Measurements from ENCODE around the gene PNMA8B. TPM values are rescaled to one million over a fixed set of nuclear protein-coding genes. Genes with fewer than 3 reads are reported as not detected.

Gene PNMA8B
- total RNA-seq, 4 donors from 2014 or later = 1.5 to 3.3 (median 1.6) TPM

DNA sequence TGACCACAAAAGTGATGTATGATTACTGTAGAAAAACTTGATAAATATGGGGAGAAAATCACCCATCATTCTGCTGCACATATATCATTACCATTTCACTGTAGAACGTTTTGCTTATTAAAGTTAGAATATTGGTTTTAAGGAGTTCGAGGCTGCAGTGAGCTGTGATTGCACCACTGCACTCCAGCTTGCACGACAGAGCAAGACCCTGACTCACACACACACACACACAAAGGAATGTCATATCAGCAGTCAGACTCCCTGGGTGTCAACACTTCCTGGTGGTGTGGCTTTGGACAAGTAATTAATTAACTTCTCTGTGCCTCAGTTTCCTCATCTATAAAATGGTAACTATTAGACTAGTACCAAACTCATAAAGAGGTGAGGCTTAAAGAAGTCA is 13.0 kb downstream of the PNMA8B start:
- intact Hi-C loops (cut with DNase I) = no loop called here
- peaks cover 6 to 25% (median 24%) of the 10 kb centered on the region in 4 donors for H3K4me1 ChIP-seq

DNA sequence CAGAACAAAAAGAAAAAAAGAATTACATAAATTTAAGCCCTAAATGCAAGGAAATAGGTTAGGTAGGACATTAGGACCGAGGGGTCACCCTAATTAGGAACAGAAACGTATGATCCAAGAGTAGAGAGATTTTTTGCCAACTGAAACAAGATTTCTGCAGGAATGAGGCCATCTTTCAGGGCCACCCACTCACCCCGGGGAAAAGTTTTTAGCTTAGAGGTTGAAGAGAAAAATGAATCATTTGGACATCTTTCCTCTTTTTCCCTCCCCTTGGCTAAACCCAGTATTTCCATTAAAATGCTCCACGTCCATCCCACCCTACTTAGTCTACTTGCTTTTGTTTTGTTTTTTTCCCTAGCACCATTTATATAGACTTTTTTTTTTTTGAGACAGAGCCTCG is 13.7 kb downstream of the PNMA8B start:
- intact Hi-C loops (cut with DNase I) = no loop called here
- no peaks in the 10 kb centered on the region for H3K9me3 ChIP-seq
- H3K4me1 ChIP-seq = peaks cover 0 to 19% (median 17%) of the 10 kb centered on the region in 4 donors
- no peak for DNase-seq (ENCODE audit: extremely low spot score)
- H3K4me3 ChIP-seq = no peak overlapping the region
- no peak for TF ChIP-seq EP300 (IDR thresholded peaks at IDR 0.05)
- TF ChIP-seq POLR2AphosphoS5 (IDR thresholded peaks at IDR 0.05) = no peak
- TF ChIP-seq POLR2A (IDR thresholded peaks at IDR 0.05; ENCODE audit: low read depth) = no peak
- TF ChIP-seq, protein P1, sequence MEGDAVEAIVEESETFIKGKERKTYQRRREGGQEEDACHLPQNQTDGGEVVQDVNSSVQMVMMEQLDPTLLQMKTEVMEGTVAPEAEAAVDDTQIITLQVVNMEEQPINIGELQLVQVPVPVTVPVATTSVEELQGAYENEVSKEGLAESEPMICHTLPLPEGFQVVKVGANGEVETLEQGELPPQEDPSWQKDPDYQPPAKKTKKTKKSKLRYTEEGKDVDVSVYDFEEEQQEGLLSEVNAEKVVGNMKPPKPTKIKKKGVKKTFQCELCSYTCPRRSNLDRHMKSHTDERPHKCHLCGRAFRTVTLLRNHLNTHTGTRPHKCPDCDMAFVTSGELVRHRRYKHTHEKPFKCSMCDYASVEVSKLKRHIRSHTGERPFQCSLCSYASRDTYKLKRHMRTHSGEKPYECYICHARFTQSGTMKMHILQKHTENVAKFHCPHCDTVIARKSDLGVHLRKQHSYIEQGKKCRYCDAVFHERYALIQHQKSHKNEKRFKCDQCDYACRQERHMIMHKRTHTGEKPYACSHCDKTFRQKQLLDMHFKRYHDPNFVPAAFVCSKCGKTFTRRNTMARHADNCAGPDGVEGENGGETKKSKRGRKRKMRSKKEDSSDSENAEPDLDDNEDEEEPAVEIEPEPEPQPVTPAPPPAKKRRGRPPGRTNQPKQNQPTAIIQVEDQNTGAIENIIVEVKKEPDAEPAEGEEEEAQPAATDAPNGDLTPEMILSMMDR (IDR thresholded peaks at IDR 0.05) = no peak
- no peaks in the 10 kb centered on the region for H3K36me3 ChIP-seq
- H3K27ac ChIP-seq (replicated peaks in 1 of 4) = peak overlapping the region; percentile 39 to 74 (median 63)
- peaks cover 0 to 29% (median 0%) of the 10 kb centered on the region in 4 donors for H3K27me3 ChIP-seq
- 52% methylated on average over 5 of the region's 5 CpGs for WGBS

More for the DNA sequence above, 13.0 kb downstream of the PNMA8B start:
- H3K27me3 ChIP-seq = peaks cover 0 to 33% (median 0%) of the 10 kb centered on the region in 4 donors
- H3K27ac ChIP-seq (replicated peaks in 1 of 4) = no peak overlapping the region
- 58% methylated on average over 3 of the region's 3 CpGs for WGBS
- DNase-seq (ENCODE audit: extremely low spot score) = no peak
- TF ChIP-seq, protein P1 (IDR thresholded peaks at IDR 0.05) = no peak
- TF ChIP-seq POLR2AphosphoS5 (IDR thresholded peaks at IDR 0.05) (no peak), EP300 (IDR thresholded peaks at IDR 0.05) (no peak), POLR2A (IDR thresholded peaks at IDR 0.05; ENCODE audit: low read depth) (no peak)
- no peaks in the 10 kb centered on the region for H3K36me3 ChIP-seq
- no peak overlapping the region for H3K4me3 ChIP-seq
- H3K9me3 ChIP-seq = no peaks in the 10 kb centered on the region

DNA sequence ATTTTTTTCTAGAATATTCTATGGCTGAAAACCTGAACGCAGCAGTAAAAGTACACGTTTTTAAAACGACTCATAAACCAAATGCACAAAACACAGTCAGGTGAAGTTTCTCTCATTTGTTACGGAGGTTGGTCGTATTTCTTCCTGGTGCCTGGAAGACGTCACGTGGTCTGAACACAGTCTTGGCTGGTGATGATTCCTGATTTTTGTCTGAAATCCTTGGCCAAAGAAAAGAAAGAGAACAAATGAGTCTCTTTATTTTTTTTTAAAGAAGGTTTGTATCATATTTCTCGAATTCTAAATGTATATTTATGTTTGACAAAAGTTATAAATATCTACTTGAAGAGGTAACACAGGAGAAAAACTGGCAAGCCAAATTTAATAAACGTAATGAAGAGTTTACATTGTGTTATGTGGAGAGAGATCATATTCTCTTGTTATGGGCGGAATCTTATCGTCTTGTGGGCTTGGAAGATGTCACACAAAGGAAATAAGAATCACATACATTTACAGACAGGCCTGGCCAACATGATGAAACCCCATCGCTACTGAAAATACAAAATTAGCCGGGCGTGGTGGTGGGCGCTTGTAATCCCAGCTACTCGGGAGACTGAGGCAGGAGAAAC is 14.3 kb downstream of the PNMA8B start:
- Histone ChIP-seq H3K4me1 (peaks cover 0 to 19% (median 17%) of the 10 kb centered on the region in 4 donors), H3K27ac (replicated peaks in 1 of 4) (peak overlapping the region; percentile 39 to 74 (median 63)), H3K27me3 (peaks cover 0 to 25% (median 0%) of the 10 kb centered on the region in 4 donors), H3K4me3 (peak overlapping the region in 1 of 4 donors; percentile 0), H3K9me3 (no peaks in the 10 kb centered on the region), H3K36me3 (no peaks in the 10 kb centered on the region)
- 45% methylated on average over 16 of the region's 16 CpGs for WGBS
- intact Hi-C loops (cut with DNase I) = no loop called here
- TF ChIP-seq, protein P1 (IDR thresholded peaks at IDR 0.05) = no peak
- TF ChIP-seq EP300 (IDR thresholded peaks at IDR 0.05) (no peak), POLR2A (IDR thresholded peaks at IDR 0.05; ENCODE audit: low read depth) (no peak), POLR2AphosphoS5 (IDR thresholded peaks at IDR 0.05) (no peak)
- no peak for DNase-seq (ENCODE audit: extremely low spot score)

DNA sequence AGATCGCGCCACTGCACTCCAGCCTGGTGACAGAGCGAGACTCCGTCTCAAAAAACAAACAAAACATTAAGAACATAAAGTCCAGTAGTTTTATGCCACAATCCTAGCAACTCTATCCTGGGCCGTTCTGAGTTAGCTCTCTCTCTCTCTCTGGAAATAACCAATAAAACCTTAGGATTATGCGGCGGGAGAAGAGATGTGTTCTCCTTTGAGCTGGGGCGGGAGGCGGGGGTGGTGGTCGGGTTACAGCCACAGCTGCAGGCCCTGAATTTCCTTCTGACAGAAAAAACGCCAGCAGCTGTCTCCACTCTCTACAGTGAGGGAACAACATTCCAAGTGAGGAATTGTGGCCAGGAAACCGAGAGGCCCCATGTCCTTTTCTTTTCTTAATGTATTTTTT is 15.3 kb downstream of the PNMA8B start:
- intact Hi-C loops (cut with DNase I) = no loop called here
- Histone ChIP-seq H3K27me3 (peaks cover 0 to 25% (median 0%) of the 10 kb centered on the region in 4 donors), H3K27ac (replicated peaks in 1 of 4) (peak overlapping the region; percentile 39 to 74 (median 63)), H3K9me3 (no peaks in the 10 kb centered on the region), H3K4me3 (peak overlapping the region in 1 of 4 donors; percentile 0), H3K36me3 (no peaks in the 10 kb centered on the region), H3K4me1 (peaks cover 0 to 19% (median 17%) of the 10 kb centered on the region in 4 donors)
- 30% methylated on average over 11 of the region's 12 CpGs for WGBS
- TF ChIP-seq POLR2AphosphoS5 (IDR thresholded peaks at IDR 0.05) (peak in 1 of 2 donors; percentile 13), EP300 (IDR thresholded peaks at IDR 0.05) (no peak), POLR2A (IDR thresholded peaks at IDR 0.05; ENCODE audit: low read depth) (no peak)
- TF ChIP-seq, protein P1 (IDR thresholded peaks at IDR 0.05) = no peak
- DNase-seq (ENCODE audit: extremely low spot score) = no peak

All from esophagus muscularis mucosa (tissue), 4 donors.